Heart right ventricle (tissue), 16 donors: ENCODE measurements around the gene TECPR1. TPM values are rescaled to one million over a fixed set of nuclear protein-coding genes. Genes with fewer than 3 reads are reported as not detected.

ENCODE experiments used
- ATAC-seq, 8 donors: fragments of 200-7000 bp; cut with Tn5 transposase; one replicate each; pipeline ENCODE4 v1.9.1; 2020; ENCODE audit warnings: mild to moderate bottlenecking in 8 of 8, moderate library complexity in 8 of 8, moderate number of reproducible peaks in 1 of 8
- DNase-seq, 2 donors: peaks; one replicate each; pipeline ENCODE4 v3.0.0-alpha.2; 2020
- H3K27ac ChIP-seq, 10 donors: fragments of 200-600 bp; sonication (generic) in 2 of 10; one replicate each; pipeline versions ENCODE4 v1.5.0 to v1.8.0; 2020 to 2022; ENCODE audit warnings: mild to moderate bottlenecking in 3 of 10
- H3K27me3 ChIP-seq, 7 donors: fragments of 200-600 bp; one replicate each; pipeline ENCODE4 v1.8.0; 2021 to 2022; ENCODE audit warnings: mild to moderate bottlenecking in 2 of 7
- H3K36me3 ChIP-seq, 9 donors: fragments of 200-600 bp; sonication (generic) in 1 of 9; one replicate each; pipeline versions ENCODE4 v1.5.0 to v1.8.0; 2020 to 2022; ENCODE audit warnings: mild to moderate bottlenecking in 2 of 9
- H3K4me1 ChIP-seq, 9 donors: fragments of 200-600 bp; sonication (generic) in 1 of 9; one replicate each; pipeline versions ENCODE4 v1.5.0 to v1.8.0; 2020 to 2022; ENCODE audit warnings: mild to moderate bottlenecking in 4 of 9
- H3K4me3 ChIP-seq, 10 donors: fragments of 200-600 bp; sonication (generic) in 2 of 10; one replicate each; pipeline versions ENCODE4 v1.5.0 to v1.8.0; 2020 to 2022; ENCODE audit warnings: mild to moderate bottlenecking in 7 of 10, moderate library complexity in 2 of 10
- H3K9me3 ChIP-seq, 11 donors: fragments of 200-600 bp in 10 of 11; sonication (generic) in 2 of 11; one replicate each; pipeline versions ENCODE4 v1.5.0 to v1.8.0; 2013 to 2022; ENCODE audit warnings: mild to moderate bottlenecking in 2 of 11, control low read depth in 1 of 11, moderate library complexity in 1 of 11
- WGBS, 2 donors: extraction: QIAGEN DNeasy Blood & Tissue Kit; methylation state at CpG; one replicate each; pipeline ENCODE4 v1.1.7; 2013; ENCODE audit warnings: inconsistent platforms in 1 of 2; 5-methylcytosine and 5-hydroxymethylcytosine counted together
- intact Hi-C, 10 donors: fragments of 100-400 bp; cut with DNase I; formaldehyde crosslinking; loops; one replicate each; pipeline versions ENCODE4 v1.11.1 to v1.14.2; 2022
- polyA plus RNA-seq, 2 donors: library from polyadenylated mRNA; stranded (reverse); fragments of 200-250 nt; gene quantifications; one replicate each; pipeline ENCODE4 v1.2.3, GENCODE V29; 2013
- total RNA-seq, 10 donors: library from RNA; stranded (reverse); fragmentation: NEBNext Ultra II Directional in 3 of 10; extraction: Animal tissue kit (Norgen Biotek cat#: 25700) in 3 of 10; gene quantifications; one replicate each; pipeline versions ENCODE4 v1.2.1 to v1.2.4, GENCODE V29; 2021 to 2023
- TF ChIP-seq, protein P1 (sequence below), 9 donors: fragments of 200-600 bp; sonication (generic) in 2 of 9; IDR thresholded peaks; one replicate each; pipeline versions ENCODE4 v1.5.0 to v1.8.0; 2021 to 2022; ENCODE audit warnings: antibody characterized with exemption in 9 of 9, mild to moderate bottlenecking in 5 of 9, moderate library complexity in 1 of 9
- donor health status: Arrhythmogenic right ventricular cardiomyopathy.
- donor health status: ischemic (EF 13 %, LVEDD 7.1; RV severe dilation, severe dysfunction).
- donor health status: healthy with polysubstance abuse.
- donor health status: DM: no; HTN: yes; CAD: no.
- donor health status: DM: no; HTN: no; CAD: no.
- donor health status: ischemic (EF 25% LVEDD 6.9; RV normal size, moderate dysfunction).
- donor health status: ischemic (EF 25% LVEDD 5.7; RV mildly dilated, moderate dysfunction).
- donor health status: healthy.
- donor health status: DM: yes; HTN: yes; CAD: no.
- donor health status: Ischemic cardiomyopathy.
- donor health status: ischemic (EF 35%, LVEDD 5.7; RV mildly dilated, moderate dysfunction).
- donor health status: nonischemic (EF 11% LVEDD 7.7; RV severe dilation, severe dysfunction).
- donor health status: DM: yes; HTN: yes; CAD: no.
- donor health status: PGD.
- donor health status: ischemic (EF 29% LVEDD 5.4; RV normal size, mild dysfunction).
- donor health status: nonischemic (EF 23%, LVEDD 6.1; RV moderate dilation, normal function).

Gene TECPR1
- total and polyA plus RNA-seq, 12 donors: 12.8 to 23.8 (median 15.4) TPM

DNA sequence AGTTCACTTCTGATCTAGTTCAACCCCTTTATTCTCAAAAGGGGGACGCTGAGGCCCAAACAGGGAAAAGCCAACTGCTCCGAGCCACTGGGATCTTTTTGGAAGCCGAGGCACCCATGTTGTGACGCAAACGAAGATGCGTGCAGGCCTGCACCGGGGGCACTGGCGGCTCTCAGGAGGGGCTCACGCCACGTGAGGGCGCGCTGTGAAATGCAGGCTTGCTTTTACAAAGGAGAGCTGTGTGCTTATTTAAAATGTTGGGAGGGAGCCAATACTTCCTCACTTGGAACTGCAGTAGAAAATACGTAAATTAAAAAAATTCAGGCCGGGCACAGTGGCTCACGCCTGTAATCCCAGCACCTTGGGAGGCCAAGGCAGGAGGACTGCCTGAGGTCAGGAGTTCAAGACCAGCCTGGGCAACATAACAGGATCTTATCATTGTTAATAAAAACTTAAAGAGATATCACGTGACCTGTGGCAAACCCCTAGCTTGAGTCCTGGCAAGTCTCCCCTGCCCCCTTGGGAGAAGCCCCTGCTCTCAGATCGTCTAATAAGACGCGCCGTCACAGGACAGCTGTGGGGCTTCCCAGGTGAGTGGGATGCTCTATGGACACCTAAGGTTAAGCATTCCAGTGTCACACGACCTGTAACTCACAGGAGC is 45.7 kb upstream of the TECPR1 start:
- no peak for ATAC-seq
- Histone ChIP-seq H3K4me3 (no peak overlapping the region), H3K27ac (no peak overlapping the region), H3K36me3 (peaks cover 0 to 46% (median 9%) of the 10 kb centered on the region in 9 donors), H3K4me1 (peaks cover 0 to 20% (median 12%) of the 10 kb centered on the region in 9 donors), H3K27me3 (no peaks in the 10 kb centered on the region), H3K9me3 (no peaks in the 10 kb centered on the region)
- WGBS, 2 donors: 82 to 87% methylated on average over 21 of the region's 21 CpGs
- TF ChIP-seq, protein P1, sequence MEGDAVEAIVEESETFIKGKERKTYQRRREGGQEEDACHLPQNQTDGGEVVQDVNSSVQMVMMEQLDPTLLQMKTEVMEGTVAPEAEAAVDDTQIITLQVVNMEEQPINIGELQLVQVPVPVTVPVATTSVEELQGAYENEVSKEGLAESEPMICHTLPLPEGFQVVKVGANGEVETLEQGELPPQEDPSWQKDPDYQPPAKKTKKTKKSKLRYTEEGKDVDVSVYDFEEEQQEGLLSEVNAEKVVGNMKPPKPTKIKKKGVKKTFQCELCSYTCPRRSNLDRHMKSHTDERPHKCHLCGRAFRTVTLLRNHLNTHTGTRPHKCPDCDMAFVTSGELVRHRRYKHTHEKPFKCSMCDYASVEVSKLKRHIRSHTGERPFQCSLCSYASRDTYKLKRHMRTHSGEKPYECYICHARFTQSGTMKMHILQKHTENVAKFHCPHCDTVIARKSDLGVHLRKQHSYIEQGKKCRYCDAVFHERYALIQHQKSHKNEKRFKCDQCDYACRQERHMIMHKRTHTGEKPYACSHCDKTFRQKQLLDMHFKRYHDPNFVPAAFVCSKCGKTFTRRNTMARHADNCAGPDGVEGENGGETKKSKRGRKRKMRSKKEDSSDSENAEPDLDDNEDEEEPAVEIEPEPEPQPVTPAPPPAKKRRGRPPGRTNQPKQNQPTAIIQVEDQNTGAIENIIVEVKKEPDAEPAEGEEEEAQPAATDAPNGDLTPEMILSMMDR (IDR thresholded peaks at IDR 0.05): no peak
- intact Hi-C loops: loop anchor here in 8 of 10 donors (5.0 to 10.0 kb wide), 4 partner anchors 105 to 547 kb away; partner anchors contain the start of gene BAIAP2L1 (in 5 of the 8)
- DNase-seq: no peak

DNA sequence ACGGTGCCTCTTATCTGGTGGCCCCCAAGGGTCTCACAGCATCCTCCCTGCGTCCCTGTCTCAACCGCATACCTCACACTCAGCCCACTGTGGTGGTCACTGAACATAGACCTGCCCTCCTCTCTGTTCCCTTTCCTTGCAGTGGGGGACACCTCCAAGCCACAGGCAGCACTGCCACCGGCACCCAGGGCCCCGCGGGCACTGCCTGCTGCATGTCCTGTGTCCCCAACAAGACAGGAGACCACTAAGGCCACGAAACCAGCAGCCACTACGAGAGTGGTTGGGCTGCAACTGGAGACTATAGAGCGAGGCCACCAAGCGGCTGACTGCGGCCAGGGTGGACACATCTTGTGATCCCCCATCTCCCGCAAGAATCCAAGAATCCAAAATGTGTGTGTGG is 44.8 kb upstream of the TECPR1 start:
- intact Hi-C loops: loop anchor here in 8 of 10 donors (5.0 to 10.0 kb wide), 4 partner anchors 105 to 548 kb away; partner anchors contain the start of gene BAIAP2L1 (in 5 of the 8)
- Histone ChIP-seq H3K36me3 (peaks cover 0 to 56% (median 15%) of the 10 kb centered on the region in 9 donors), H3K4me3 (no peak overlapping the region), H3K27me3 (no peaks in the 10 kb centered on the region), H3K9me3 (no peaks in the 10 kb centered on the region), H3K4me1 (peaks cover 0 to 25% (median 14%) of the 10 kb centered on the region in 9 donors), H3K27ac (no peak overlapping the region)
- ATAC-seq: peak in 1 of 8 donors; percentile 3
- 89 to 90% methylated on average over 12 of the region's 12 CpGs for WGBS, 2 donors
- DNase-seq: no peak
- TF ChIP-seq, protein P1 (IDR thresholded peaks at IDR 0.05): no peak

DNA sequence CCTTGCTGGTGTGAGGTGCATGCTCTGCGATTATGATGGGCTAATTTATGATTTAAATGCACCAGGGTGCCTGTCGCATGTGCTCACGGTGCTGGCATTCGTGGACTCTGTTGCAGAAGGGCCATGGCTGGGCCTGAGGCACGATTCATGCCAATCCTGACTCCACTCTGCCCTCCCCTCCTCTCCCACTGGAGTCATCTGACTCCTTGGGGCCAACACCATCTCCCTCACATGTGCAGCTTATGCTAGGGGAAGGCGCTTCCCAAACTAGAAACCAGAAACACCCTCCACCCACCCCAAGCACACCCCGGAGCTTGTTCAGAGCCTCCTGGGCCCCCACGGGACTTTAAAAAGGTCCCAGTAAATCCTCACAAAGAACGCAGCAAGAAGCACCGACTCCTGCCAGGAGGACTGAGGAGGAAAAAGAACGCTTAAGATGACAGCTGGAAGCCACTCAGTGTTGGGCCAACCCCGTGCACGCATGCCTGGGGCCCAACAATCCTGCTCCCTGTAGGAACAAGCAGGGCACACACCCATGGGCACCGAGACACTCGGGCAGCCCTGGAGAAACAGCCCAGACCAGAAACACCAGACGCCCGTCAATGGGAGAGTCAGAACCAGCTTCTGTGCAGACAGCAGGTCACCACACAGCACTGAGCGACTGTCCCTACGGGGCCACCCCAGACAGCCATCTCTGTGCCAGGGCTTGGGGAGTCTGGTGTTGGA is 43.6 kb upstream of the TECPR1 start:
- ATAC-seq: peak in 4 of 8 donors; percentile 12 to 41 (median 12)
- Histone ChIP-seq H3K4me1 (peaks cover 0 to 25% (median 14%) of the 10 kb centered on the region in 9 donors), H3K27me3 (no peaks in the 10 kb centered on the region), H3K27ac (peak overlapping the region in 1 of 10 donors; percentile 2), H3K9me3 (no peaks in the 10 kb centered on the region), H3K36me3 (peaks cover 0 to 58% (median 22%) of the 10 kb centered on the region in 9 donors), H3K4me3 (no peak overlapping the region)
- TF ChIP-seq, protein P1 (IDR thresholded peaks at IDR 0.05): no peak
- 80 to 84% methylated on average over 19 of the region's 19 CpGs for WGBS, 2 donors
- intact Hi-C loops: loop anchor here in 9 of 10 donors (2.0 to 10.0 kb wide), 5 partner anchors 105 to 549 kb away; partner anchors contain the start of gene BAIAP2L1 (in 8 of the 9)
- no peak for DNase-seq

DNA sequence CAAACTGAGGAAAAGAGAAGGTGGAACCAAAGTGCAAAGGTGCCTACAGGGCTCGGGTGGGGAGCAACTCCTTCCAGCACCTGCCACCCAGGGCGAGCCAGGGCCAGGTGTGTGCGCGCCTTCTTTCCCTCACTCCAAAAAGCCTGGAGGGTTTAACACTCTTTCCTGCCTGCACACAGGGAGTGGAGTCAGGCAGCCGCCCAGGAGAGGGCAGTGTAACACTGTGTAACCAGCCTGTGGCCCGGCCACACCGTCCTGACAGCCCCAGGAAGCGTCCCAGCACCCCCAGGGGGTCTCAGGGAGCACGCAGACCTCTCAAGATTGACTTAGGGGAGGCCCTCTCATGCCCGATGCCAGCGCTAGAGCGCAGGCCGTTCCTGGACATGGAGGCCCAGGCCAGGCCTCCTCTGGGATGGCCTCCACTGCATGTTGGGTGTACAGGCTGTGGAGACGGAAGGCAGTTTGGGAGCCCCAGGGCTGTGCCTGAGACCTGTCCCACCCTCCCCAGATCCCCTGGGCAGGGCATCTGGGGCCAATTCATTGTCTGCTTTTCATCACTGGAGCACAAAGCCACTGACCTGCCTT is 42.9 kb upstream of the TECPR1 start:
- no peaks in the 10 kb centered on the region for H3K9me3 ChIP-seq
- H3K27ac ChIP-seq: peak overlapping the region in 1 of 10 donors; percentile 7
- peaks cover 0 to 26% (median 14%) of the 10 kb centered on the region in 9 donors for H3K4me1 ChIP-seq
- H3K27me3 ChIP-seq: no peaks in the 10 kb centered on the region
- 36 to 44% methylated on average over 14 of the region's 14 CpGs for WGBS, 2 donors
- DNase-seq (peak; percentile 41 to 48), ATAC-seq (peak; percentile 55 to 82 (median 73))
- no peak overlapping the region for H3K4me3 ChIP-seq
- TF ChIP-seq, protein P1 (IDR thresholded peaks at IDR 0.05): peak; percentile 45 to 72 (median 64)
- H3K36me3 ChIP-seq: peaks cover 0 to 59% (median 22%) of the 10 kb centered on the region in 9 donors
- intact Hi-C loops: loop anchor here in 9 of 10 donors (2.0 to 10.0 kb wide), 5 partner anchors 106 to 550 kb away; partner anchors contain the start of gene BAIAP2L1 (in 9 of the 9)
